ENCODE results near the gene C20orf141. TPM values are rescaled to one million over a fixed set of nuclear protein-coding genes. Genes with fewer than 3 reads are reported as not detected.

The C20orf141 gene
- total RNA-seq, 3 donors from 2014 or later, result not detected

DNA sequence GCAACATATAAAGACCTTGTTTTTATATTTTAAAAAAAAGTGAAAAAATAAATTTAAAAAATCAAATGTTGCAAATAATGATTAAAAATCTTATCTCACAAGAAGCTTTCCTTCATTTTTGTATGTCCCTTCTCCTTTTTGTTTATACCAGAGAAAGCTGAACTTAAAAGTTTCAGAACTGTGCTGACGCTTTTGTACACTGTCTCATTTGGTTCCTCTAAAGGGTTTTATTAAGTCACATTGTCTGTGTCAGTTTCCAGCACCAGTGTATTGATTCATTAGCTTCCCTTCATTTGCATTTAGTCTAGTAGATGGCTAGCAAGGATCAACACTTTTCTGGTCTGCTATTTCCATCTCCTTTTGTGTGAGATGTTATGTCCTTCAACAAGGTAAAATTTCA is 19.0 kb downstream of the C20orf141 start:
- ATAC-seq, result no peak

DNA sequence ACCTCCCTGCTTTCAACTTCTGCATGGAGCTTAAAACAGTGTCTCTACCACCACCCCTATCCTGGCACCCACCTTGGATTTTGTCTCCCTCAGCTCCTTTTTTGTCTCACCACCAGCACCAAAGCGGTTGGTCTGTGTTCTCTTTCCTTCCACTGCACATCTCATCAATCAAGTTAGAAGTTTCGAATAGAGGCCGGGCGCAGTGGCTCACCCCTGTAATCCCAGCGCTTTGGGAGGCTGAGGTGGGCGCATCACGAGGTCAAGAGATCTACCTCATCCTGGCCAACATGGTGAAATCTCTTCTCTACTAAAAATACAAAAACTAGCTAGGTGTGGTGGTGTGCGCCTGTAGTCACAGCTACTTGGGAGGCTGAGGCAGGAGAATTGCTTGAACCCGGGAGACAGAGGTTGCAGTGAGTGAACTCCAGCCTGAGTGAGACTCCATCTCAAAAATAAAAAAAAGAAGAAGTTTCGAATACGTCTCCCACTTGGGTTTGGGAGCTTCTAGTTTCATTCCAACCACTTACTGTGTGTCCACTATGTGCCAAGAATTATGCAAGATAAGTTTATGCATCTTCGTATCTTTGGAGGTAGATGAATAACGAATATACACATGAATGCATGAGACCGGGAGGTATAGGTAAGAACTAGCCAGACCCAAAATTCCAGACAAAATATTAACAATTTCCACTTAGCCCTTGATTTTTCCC is 19.8 kb downstream of the C20orf141 start:
- no peaks in the 10 kb centered on the region for H3K4me1 ChIP-seq (ENCODE audit: low read depth)
- TF ChIP-seq, protein P1, sequence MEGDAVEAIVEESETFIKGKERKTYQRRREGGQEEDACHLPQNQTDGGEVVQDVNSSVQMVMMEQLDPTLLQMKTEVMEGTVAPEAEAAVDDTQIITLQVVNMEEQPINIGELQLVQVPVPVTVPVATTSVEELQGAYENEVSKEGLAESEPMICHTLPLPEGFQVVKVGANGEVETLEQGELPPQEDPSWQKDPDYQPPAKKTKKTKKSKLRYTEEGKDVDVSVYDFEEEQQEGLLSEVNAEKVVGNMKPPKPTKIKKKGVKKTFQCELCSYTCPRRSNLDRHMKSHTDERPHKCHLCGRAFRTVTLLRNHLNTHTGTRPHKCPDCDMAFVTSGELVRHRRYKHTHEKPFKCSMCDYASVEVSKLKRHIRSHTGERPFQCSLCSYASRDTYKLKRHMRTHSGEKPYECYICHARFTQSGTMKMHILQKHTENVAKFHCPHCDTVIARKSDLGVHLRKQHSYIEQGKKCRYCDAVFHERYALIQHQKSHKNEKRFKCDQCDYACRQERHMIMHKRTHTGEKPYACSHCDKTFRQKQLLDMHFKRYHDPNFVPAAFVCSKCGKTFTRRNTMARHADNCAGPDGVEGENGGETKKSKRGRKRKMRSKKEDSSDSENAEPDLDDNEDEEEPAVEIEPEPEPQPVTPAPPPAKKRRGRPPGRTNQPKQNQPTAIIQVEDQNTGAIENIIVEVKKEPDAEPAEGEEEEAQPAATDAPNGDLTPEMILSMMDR (IDR thresholded peaks at IDR 0.05), result no peak
- ATAC-seq (no peak), DNase-seq (no peak)
- H3K36me3 ChIP-seq (ENCODE audit: low read depth), result no peaks in the 10 kb centered on the region
- intact Hi-C loops (cut with DNase I, micrococcal nuclease), result no loop called here
- H3K9me3 ChIP-seq, result no peaks in the 10 kb centered on the region
- no peak overlapping the region for H3K4me3 ChIP-seq

More for the DNA sequence above, 19.0 kb downstream of the C20orf141 start:
- Histone ChIP-seq H3K4me1 (ENCODE audit: low read depth) (no peaks in the 10 kb centered on the region), H3K4me3 (no peak overlapping the region), H3K36me3 (ENCODE audit: low read depth) (no peaks in the 10 kb centered on the region), H3K9me3 (no peaks in the 10 kb centered on the region)
- intact Hi-C loops (cut with DNase I, micrococcal nuclease), result no loop called here
- DNase-seq, result no peak
- TF ChIP-seq, protein P1 (IDR thresholded peaks at IDR 0.05), result no peak

DNA sequence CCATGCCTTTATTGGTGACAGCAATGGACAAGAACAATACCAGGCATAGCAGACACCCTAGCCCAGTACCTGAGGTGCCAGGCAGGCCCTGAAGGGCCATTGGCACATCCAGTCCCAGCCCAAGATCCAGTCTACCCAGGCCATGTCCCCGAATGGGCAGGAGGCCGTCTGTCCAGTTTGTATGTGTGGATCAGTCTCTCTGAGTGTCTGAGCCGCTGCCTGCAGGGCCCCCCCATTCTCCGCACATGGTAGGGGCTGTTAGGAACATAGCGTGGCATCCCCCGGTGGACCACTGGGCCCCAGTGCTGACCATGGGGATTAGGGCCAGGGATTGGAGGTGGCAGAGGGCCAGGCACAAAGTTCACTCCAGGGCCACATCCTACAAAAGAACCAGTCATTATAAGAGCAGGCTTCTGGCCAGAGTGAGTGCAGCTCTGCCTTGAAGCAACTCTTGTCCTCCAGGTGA is 20.6 kb downstream of the C20orf141 start:
- H3K4me1 ChIP-seq (ENCODE audit: low read depth), result no peaks in the 10 kb centered on the region
- no peak for ATAC-seq
- intact Hi-C loops (cut with DNase I, micrococcal nuclease), result no loop called here
- H3K36me3 ChIP-seq (ENCODE audit: low read depth), result no peaks in the 10 kb centered on the region
- TF ChIP-seq, protein P1 (IDR thresholded peaks at IDR 0.05), result no peak
- no peaks in the 10 kb centered on the region for H3K9me3 ChIP-seq
- no peak overlapping the region for H3K4me3 ChIP-seq
- DNase-seq, result no peak

DNA sequence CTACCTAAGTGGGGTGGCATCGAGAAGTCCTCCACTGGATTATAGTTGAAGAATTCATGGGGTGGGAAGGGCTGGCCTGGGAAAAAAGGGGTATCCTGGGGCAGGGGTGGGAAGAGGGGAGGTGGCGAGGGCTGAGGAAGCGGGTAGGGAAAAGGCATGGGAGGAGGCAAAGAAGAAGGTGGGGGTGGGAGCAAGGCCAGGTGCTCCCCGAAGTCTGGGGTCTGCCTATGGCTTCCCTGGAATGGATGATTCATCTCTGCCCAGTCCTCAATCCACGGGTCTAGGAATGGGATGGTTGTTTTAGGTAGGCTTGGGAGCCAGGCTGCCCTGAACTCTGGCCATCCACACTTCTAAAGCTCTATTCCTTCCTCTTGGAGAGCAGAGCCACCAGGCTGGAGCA is 21.2 kb downstream of the C20orf141 start:
- H3K36me3 ChIP-seq (ENCODE audit: low read depth), result no peaks in the 10 kb centered on the region
- DNase-seq, result no peak
- intact Hi-C loops (cut with DNase I, micrococcal nuclease), result no loop called here
- TF ChIP-seq, protein P1 (IDR thresholded peaks at IDR 0.05), result no peak
- H3K4me1 ChIP-seq (ENCODE audit: low read depth), result no peaks in the 10 kb centered on the region
- no peaks in the 10 kb centered on the region for H3K9me3 ChIP-seq
- no peak overlapping the region for H3K4me3 ChIP-seq
- ATAC-seq, result no peak

DNA sequence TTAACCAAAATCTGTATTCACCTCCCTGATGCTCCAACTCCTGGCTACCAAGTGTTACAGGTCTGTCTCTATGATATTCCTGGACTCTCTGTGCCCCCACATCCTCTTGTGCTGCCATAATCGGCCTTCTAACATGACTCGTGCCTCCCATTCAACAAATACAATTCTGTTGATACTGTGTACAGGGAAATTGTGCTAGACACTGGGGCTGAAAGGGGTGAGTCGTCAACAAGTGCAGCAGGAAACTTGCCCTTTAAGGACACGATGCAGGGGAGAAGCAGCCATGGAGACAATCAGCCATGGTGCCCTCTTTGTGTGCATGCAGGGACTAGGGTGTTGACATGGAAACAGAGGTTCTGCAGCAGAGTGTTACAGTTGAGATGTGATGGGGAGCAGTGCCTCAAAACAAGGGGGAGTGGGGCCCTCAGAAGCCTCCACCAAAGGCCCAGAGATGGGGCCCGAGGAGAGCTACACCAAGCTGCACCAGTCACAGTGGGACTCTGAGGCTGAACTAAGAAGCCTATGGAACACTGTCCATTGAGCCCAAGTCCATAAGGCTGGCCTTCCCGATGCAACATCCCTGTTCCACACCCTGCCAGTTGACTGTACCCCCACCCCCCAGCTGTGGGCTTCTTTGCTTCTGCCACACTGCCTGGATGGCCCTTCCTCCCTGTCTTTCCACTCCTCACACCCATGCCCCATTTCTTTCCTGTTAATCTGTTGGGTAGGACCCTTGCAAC is 22.6 kb downstream of the C20orf141 start:
- intact Hi-C loops (cut with DNase I, micrococcal nuclease), result no loop called here
- Histone ChIP-seq H3K4me1 (ENCODE audit: low read depth) (peaks cover 7% of the 10 kb centered on the region), H3K36me3 (ENCODE audit: low read depth) (no peaks in the 10 kb centered on the region), H3K9me3 (no peaks in the 10 kb centered on the region), H3K4me3 (no peak overlapping the region)
- DNase-seq, result no peak
- no peak for ATAC-seq
- TF ChIP-seq, protein P1 (IDR thresholded peaks at IDR 0.05), result no peak
